HEK293 (cell line): ENCODE data around the gene PSMC5.

Experiments used
- CTCF ChIA-PET: fragments of 350-600 bp; formaldehyde crosslinking; extraction: SDS; loops from one replicate; lab custom pipeline; 2021; ENCODE audit warnings: antibody characterized with exemption; lab: Yijun Ruan, JAX
- POLR2A ChIA-PET: fragments of 300-600 bp; formaldehyde crosslinking; extraction: SDS; loops from one replicate; lab custom pipeline; 2020; ENCODE audit warnings: antibody characterized with exemption, inconsistent platforms; lab: Yijun Ruan, JAX
- H3K27ac ChIP-seq: fragments of 200-500 bp; sonication (Bioruptor generic); 2 replicates; pipeline ENCODE4 v1.5.1; 2014; ENCODE audit warnings: low read depth, low read length, control low read depth, inconsistent platforms; ENCODE audit errors: extremely low read depth
- H3K36me3 ChIP-seq, 2 experiments: fragments of 200-500 bp in 1 of 2; sonication (Bioruptor generic) in 1 of 2; 1 replicate in 1 of 2; 2 replicates in 1 of 2; pipeline ENCODE4 v1.5.1; 2014 to 2017; ENCODE audit warnings: inconsistent platforms in 2 of 2, low read length in 2 of 2; ENCODE audit not compliant: control insufficient read depth in 2 of 2, insufficient read depth in 1 of 2
- H3K4me1 ChIP-seq: fragments of 200-500 bp; sonication (Bioruptor generic); 2 replicates; pipeline ENCODE4 v1.5.1; 2014; ENCODE audit warnings: mild to moderate bottlenecking, low read length, inconsistent platforms; ENCODE audit not compliant: control insufficient read depth, insufficient read depth
- H3K4me3 ChIP-seq: 2 replicates; pipeline ENCODE4 v1.5.1; 2011; ENCODE audit warnings: low read depth, mild to moderate bottlenecking, control low read depth, low read length, moderate library complexity
- H3K9me3 ChIP-seq: fragments of 200-500 bp; sonication (Bioruptor generic); 2 replicates; pipeline ENCODE4 v1.5.1; 2014; ENCODE audit warnings: low read depth, low read length, inconsistent platforms; ENCODE audit not compliant: control insufficient read depth, insufficient read depth
- GLIS2 ChIP-seq: fragments of 450-650 bp; formaldehyde crosslinking; IDR thresholded peaks from 2 replicates; pipeline ENCODE4 v1.5.1; 2016; ENCODE audit warnings: missing biosample characterization, missing genetic modification characterization
- KLF8 ChIP-seq: fragments of 450-650 bp; formaldehyde crosslinking; IDR thresholded peaks from 2 replicates; pipeline ENCODE4 v1.5.1; 2016; ENCODE audit warnings: missing biosample characterization, missing genetic modification characterization
- MYNN ChIP-seq: fragments of 450-650 bp; formaldehyde crosslinking; IDR thresholded peaks from 2 replicates; pipeline ENCODE4 v1.5.1; 2016; ENCODE audit warnings: missing biosample characterization, missing genetic modification characterization, borderline replicate concordance
- PRDM10 ChIP-seq: fragments of 450-650 bp; formaldehyde crosslinking; IDR thresholded peaks from 2 replicates; pipeline ENCODE4 v1.5.1; 2016; ENCODE audit warnings: missing biosample characterization, missing genetic modification characterization
- ZNF174 ChIP-seq: fragments of 450-650 bp; formaldehyde crosslinking; IDR thresholded peaks from 2 replicates; pipeline ENCODE4 v1.5.0; 2017; ENCODE audit warnings: missing biosample characterization, mild to moderate bottlenecking, missing genetic modification characterization
- ZNF645 ChIP-seq: fragments of 450-650 bp; formaldehyde crosslinking; IDR thresholded peaks from 2 replicates; pipeline ENCODE4; 2016; ENCODE audit warnings: missing biosample characterization, missing genetic modification characterization
- ZNF776 ChIP-seq: fragments of 450-650 bp; formaldehyde crosslinking; IDR thresholded peaks from 2 replicates; pipeline ENCODE4 v1.5.0; 2017; ENCODE audit warnings: missing biosample characterization, missing genetic modification characterization, borderline replicate concordance
- ZXDB ChIP-seq: fragments of 450-650 bp; formaldehyde crosslinking; IDR thresholded peaks from 2 replicates; pipeline ENCODE4 v1.5.1; 2016; ENCODE audit warnings: missing biosample characterization, missing genetic modification characterization

Gene PSMC5

GRCh38 chr17:63819585-63820537, 7.4 kb upstream of the PSMC5 start:
- no peaks in the 10 kb centered on the region for H3K9me3 ChIP-seq
- POLR2A ChIA-PET, result interaction anchor here (1.0 to 2.0 kb wide), 3 partner anchors 10 to 46 kb away, joined by 3 to 5 read pairs (median 4); partner anchors contain the start of gene CCDC47
- H3K27ac ChIP-seq, result no peak overlapping the region
- no peaks in the 10 kb centered on the region for H3K4me1 ChIP-seq
- no peak for TF ChIP-seq ZNF776 (tag by site-specific recombination)
- no peak for TF ChIP-seq KLF8 (tag by site-specific recombination)
- no peak for TF ChIP-seq MYNN (tag by site-specific recombination)
- TF ChIP-seq, all 188 proteins: peak for 0
- Histone ChIP-seq H3K36me3 (peaks cover 84 to 100% of the 10 kb centered on the region in 2 experiments), H3K4me3 (no peak overlapping the region)
- CTCF ChIA-PET, result interaction anchor here (1.1 to 3.4 kb wide), 2 partner anchors 15 to 18 kb away, joined by 4 to 17 read pairs; no protein-coding TSS in a partner anchor

- peaks cover 2% of the 10 kb centered on the region; the same call in 1 of the 2 replicates for H3K4me1 ChIP-seq
- CTCF ChIA-PET, result interaction anchor here (2.0 kb wide), 1 partner anchor 14 kb away, joined by 9 read pairs; no protein-coding TSS in a partner anchor
- POLR2A ChIA-PET, result interaction anchor here (0.5 to 1.0 kb wide), 4 partner anchors 10 to 18 kb away, joined by 3 to 4 read pairs (median 4); no protein-coding TSS in a partner anchor
- peak; percentile 76 for TF ChIP-seq PRDM10
- TF ChIP-seq ZNF645 (tag by site-specific recombination), result no peak
- no peak for TF ChIP-seq MYNN (tag by site-specific recombination)
- H3K27ac ChIP-seq, result no peak overlapping the region
- no peaks in the 10 kb centered on the region for H3K9me3 ChIP-seq
- H3K36me3 ChIP-seq, result peaks cover 74 to 100% of the 10 kb centered on the region in 2 experiments
- H3K4me3 ChIP-seq, result no peak overlapping the region
Measured at GRCh38 chr17:63820963-63821561, 6.2 kb upstream of the PSMC5 start.

GRCh38 chr17:63821804-63822203, 5.4 kb upstream of the PSMC5 start:
- Histone ChIP-seq H3K9me3 (no peaks in the 10 kb centered on the region), H3K4me1 (peaks cover 3% of the 10 kb centered on the region; the same call in 1 of the 2 replicates), H3K4me3 (no peak overlapping the region), H3K36me3 (peaks cover 67 to 93% of the 10 kb centered on the region in 2 experiments), H3K27ac (no peak overlapping the region)
- ChIA-PET POLR2A (interaction anchor here (0.8 to 1.4 kb wide), 2 partner anchors 10 to 48 kb away, joined by 4 to 5 read pairs; partner anchors contain the start of genes CCDC47 and DDX42), CTCF (interaction anchor here (2.0 kb wide), 1 partner anchor 13 kb away, joined by 9 read pairs; no protein-coding TSS in a partner anchor)
- no peak for TF ChIP-seq GLIS2
- no peak for TF ChIP-seq MYNN (tag by site-specific recombination)
- no peak for TF ChIP-seq ZNF174 (tag by site-specific recombination)
- no peak for TF ChIP-seq ZXDB
- TF ChIP-seq, all 188 proteins: peak for 0
